Panc1 (cell line): ENCODE results near the gene PGAM5. TPM values are rescaled to one million over a fixed set of nuclear protein-coding genes. Genes with fewer than 3 reads are reported as not detected.

ENCODE experiments used
- ATAC-seq: fragments of 200-7000 bp; cut with Tn5 transposase; 2 replicates; pipeline ENCODE4 v1.9.1; 2020; ENCODE audit warnings: mild to moderate bottlenecking, moderate library complexity
- BruUV-seq: library from RNA; stranded (reverse); fragments of 400-500 nt; replicated peaks from 2 replicates; lab custom pipeline; 2021; lab: Mats Ljungman, UMichigan
- CTCF ChIA-PET: fragments of 300-600 bp; sonication (Branson Sonifier 250); formaldehyde crosslinking; loops from one replicate; lab custom pipeline; 2022; ENCODE audit warnings: antibody characterized with exemption; lab: Charles Lee
- POLR2A ChIA-PET: fragments of 300-600 bp; sonication (Branson Sonifier 250); formaldehyde crosslinking; loops from one replicate; lab custom pipeline; 2022; ENCODE audit warnings: antibody characterized with exemption; lab: Charles Lee
- DNase-seq: peaks from one replicate; pipeline ENCODE4 v3.0.0-alpha.2; 2010; ENCODE audit warnings: low read depth, low spot score
- H3K27ac ChIP-seq: 2 replicates; pipeline ENCODE4 v1.5.1; 2011; ENCODE audit warnings: mild to moderate bottlenecking, low read length, inconsistent platforms
- H3K27me3 ChIP-seq: fragments of 200-500 bp; sonication (Bioruptor generic); 2 replicates; pipeline ENCODE4 v1.6.0; 2014; ENCODE audit warnings: low read length, inconsistent platforms; ENCODE audit not compliant: control insufficient read depth, insufficient read depth
- H3K36me3 ChIP-seq: fragments of 200-500 bp; sonication (Bioruptor generic); 2 replicates; pipeline ENCODE4 v1.5.1; 2014; ENCODE audit warnings: inconsistent platforms, mild to moderate bottlenecking, low read length, moderate library complexity; ENCODE audit not compliant: control insufficient read depth, insufficient read depth
- H3K4me1 ChIP-seq: 2 replicates; pipeline ENCODE4 v1.5.1; 2011; ENCODE audit warnings: inconsistent platforms, mild to moderate bottlenecking, low read length, moderate library complexity; ENCODE audit not compliant: control insufficient read depth, insufficient read depth
- H3K4me3 ChIP-seq, 2 experiments: 2 replicates each; pipeline ENCODE4 v1.5.1; 2011 to 2012; ENCODE audit warnings: low read depth in 2 of 2, low read length in 2 of 2, mild to moderate bottlenecking in 2 of 2, inconsistent platforms in 1 of 2, moderate library complexity in 1 of 2
- H3K9me3 ChIP-seq: fragments of 200-500 bp; sonication (Bioruptor generic); 2 replicates; pipeline ENCODE4 v1.5.1; 2014; ENCODE audit warnings: low read depth, mild to moderate bottlenecking, inconsistent platforms, low read length, moderate library complexity; ENCODE audit not compliant: control insufficient read depth, insufficient read depth
- POLR2AphosphoS5 ChIP-seq: IDR thresholded peaks from 2 replicates; pipeline ENCODE4 v1.6.1; 2012; ENCODE audit warnings: mild to moderate bottlenecking, low read depth, low read length, moderate library complexity
- REST ChIP-seq, 2 experiments: IDR thresholded peaks; 2 replicates each; pipeline ENCODE4 v1.6.1; 2011 to 2012; ENCODE audit warnings: low read depth in 2 of 2, control low read depth in 1 of 2, low read length in 1 of 2, mild to moderate bottlenecking in 1 of 2, moderate library complexity in 1 of 2; ENCODE audit not compliant: insufficient read depth in 1 of 2
- SIN3A ChIP-seq: IDR thresholded peaks from 2 replicates; pipeline ENCODE4 v1.6.1; 2012; ENCODE audit warnings: low read depth, mild to moderate bottlenecking, low read length, moderate library complexity, borderline replicate concordance; ENCODE audit not compliant: insufficient read depth
- TCF7L2 ChIP-seq: IDR thresholded peaks from 2 replicates; pipeline ENCODE4 v1.6.1; 2011; ENCODE audit warnings: mild to moderate bottlenecking, low read depth, low read length, inconsistent platforms
- in situ Hi-C: cut with HindIII; loops from 2 replicates; pipeline ENCODE4 v1.10.0; 2016; ENCODE audit warnings: low sequenced_read_pairs, low pct_unique_long_range_greater_than_20kb
- intact Hi-C: fragments of 100-400 bp; cut with micrococcal nuclease; formaldehyde crosslinking; loops from one replicate; pipeline ENCODE4 v1.10.0; 2022; ENCODE audit not compliant: unreplicated experiment
- total RNA-seq: library from RNA; stranded (reverse); gene quantifications from one replicate; pipeline ENCODE4 v1.2.1, GENCODE V29; 2021; ENCODE audit not compliant: unreplicated experiment
- TF ChIP-seq, protein P1 (sequence below): fragments of 450-650 bp; IDR thresholded peaks from 2 replicates; pipeline ENCODE4 v1.5.1; 2017; ENCODE audit warnings: mild to moderate bottlenecking

The PGAM5 gene
- total RNA-seq, 1 experiment from 2014 or later = 116 TPM

- intact Hi-C loops = no loop called here
- ChIA-PET POLR2A (no interaction called here), CTCF (no interaction called here)
- Histone ChIP-seq H3K4me1 (no peaks in the 10 kb centered on the region; the same call in 1 of the 2 replicates), H3K9me3 (no peaks in the 10 kb centered on the region), H3K27me3 (no peaks in the 10 kb centered on the region), H3K27ac (no peak overlapping the region), H3K4me3 (no peak overlapping the region), H3K36me3 (peaks cover 3% of the 10 kb centered on the region; the same call in 1 of the 2 replicates)
- ATAC-seq = 0 out of 2 replicates have a peak, but pooled peaks have one; percentile 22
- no peak for TF ChIP-seq SIN3A
- no peak for TF ChIP-seq REST (IDR thresholded peaks at IDR 0.05; ENCODE audit: insufficient read depth in 1 of 2, low read depth in 2 of 2, low read length in 1 of 2)
- TF ChIP-seq, protein P1, sequence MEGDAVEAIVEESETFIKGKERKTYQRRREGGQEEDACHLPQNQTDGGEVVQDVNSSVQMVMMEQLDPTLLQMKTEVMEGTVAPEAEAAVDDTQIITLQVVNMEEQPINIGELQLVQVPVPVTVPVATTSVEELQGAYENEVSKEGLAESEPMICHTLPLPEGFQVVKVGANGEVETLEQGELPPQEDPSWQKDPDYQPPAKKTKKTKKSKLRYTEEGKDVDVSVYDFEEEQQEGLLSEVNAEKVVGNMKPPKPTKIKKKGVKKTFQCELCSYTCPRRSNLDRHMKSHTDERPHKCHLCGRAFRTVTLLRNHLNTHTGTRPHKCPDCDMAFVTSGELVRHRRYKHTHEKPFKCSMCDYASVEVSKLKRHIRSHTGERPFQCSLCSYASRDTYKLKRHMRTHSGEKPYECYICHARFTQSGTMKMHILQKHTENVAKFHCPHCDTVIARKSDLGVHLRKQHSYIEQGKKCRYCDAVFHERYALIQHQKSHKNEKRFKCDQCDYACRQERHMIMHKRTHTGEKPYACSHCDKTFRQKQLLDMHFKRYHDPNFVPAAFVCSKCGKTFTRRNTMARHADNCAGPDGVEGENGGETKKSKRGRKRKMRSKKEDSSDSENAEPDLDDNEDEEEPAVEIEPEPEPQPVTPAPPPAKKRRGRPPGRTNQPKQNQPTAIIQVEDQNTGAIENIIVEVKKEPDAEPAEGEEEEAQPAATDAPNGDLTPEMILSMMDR = no peak
- no peak for TF ChIP-seq POLR2AphosphoS5
- TF ChIP-seq TCF7L2 = no peak
- BruUV-seq = TSS peak; percentile 37
- in situ Hi-C loops = no loop called here
- DNase-seq = no peak
Observed at GRCh38 chr12:132695431-132695830, 15.2 kb upstream of the PGAM5 start.

DNA sequence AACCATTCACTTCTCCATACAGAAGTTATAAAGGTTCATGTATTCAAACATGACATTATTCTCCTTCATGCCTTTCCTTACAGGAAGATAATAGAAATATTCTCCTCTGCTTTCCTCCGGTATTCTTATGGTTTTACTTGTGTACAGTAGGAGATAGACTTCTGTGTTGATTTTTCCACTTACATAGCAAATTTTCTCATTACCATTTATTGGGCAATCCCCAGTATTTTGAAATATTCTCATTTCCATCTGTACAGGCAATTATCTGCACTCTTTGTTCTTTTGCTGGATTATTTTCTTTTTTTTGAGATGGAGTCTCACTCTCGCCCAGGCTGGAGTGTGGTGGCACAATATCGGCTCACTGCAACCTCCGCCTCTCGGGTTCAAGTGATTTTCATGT is 12.3 kb upstream of the PGAM5 start:
- TF ChIP-seq REST (IDR thresholded peaks at IDR 0.05; ENCODE audit: insufficient read depth in 1 of 2, low read depth in 2 of 2, low read length in 1 of 2) (no peak), SIN3A (no peak), POLR2AphosphoS5 (no peak), TCF7L2 (no peak)
- TF ChIP-seq, protein P1 = no peak
- Histone ChIP-seq H3K9me3 (no peaks in the 10 kb centered on the region), H3K4me1 (peaks cover 3% of the 10 kb centered on the region; the same call in 1 of the 2 replicates), H3K4me3 (no peak overlapping the region), H3K27me3 (no peaks in the 10 kb centered on the region), H3K27ac (no peak overlapping the region), H3K36me3 (peaks cover 3% of the 10 kb centered on the region; the same call in 1 of the 2 replicates)
- BruUV-seq = no TSS peak
- ChIA-PET POLR2A (no interaction called here), CTCF (interaction anchor here (0.6 kb wide), 1 partner anchor 60 kb away, joined by 4 read pairs; no protein-coding TSS in a partner anchor)
- DNase-seq (no peak), ATAC-seq (no peak)
- intact Hi-C loops = no loop called here
- in situ Hi-C loops = no loop called here
